HepG2 (cell line): Measurements from ENCODE around the gene EPHX1. TPM values are rescaled to one million over a fixed set of nuclear protein-coding genes. Genes with fewer than 3 reads are reported as not detected.

Experiments
- CSRNP1 ChIP-seq: sonication (generic); formaldehyde crosslinking; IDR thresholded peaks from 2 replicates; pipeline ENCODE4 v1.8.1; 2023; ENCODE audit warnings: mild to moderate bottlenecking, missing genetic modification reagents
- EP300 ChIP-seq, 3 experiments: sonication (generic) in 1 of 3; formaldehyde crosslinking in 1 of 3; IDR thresholded peaks; 2 replicates each; pipeline versions ENCODE4 v1.5.1 to v1.6.1; 2011 to 2020; ENCODE audit warnings: low read depth in 2 of 3, low read length in 2 of 3, borderline replicate concordance in 1 of 3, improper control_type of control experiment in 1 of 3, mild to moderate bottlenecking in 1 of 3, missing genetic modification reagents in 1 of 3, moderate library complexity in 1 of 3
- HNF1B ChIP-seq: sonication (generic); formaldehyde crosslinking; IDR thresholded peaks from 2 replicates; pipeline ENCODE4 v1.5.1; 2020; ENCODE audit warnings: mild to moderate bottlenecking, moderate library complexity, missing genetic modification reagents
- KAT8 ChIP-seq: IDR thresholded peaks from 2 replicates; pipeline ENCODE4 v1.6.1; 2016; ENCODE audit warnings: missing genetic modification reagents, missing compliant biosample characterization
- MTA3 ChIP-seq: sonication (generic); formaldehyde crosslinking; IDR thresholded peaks from 2 replicates; pipeline ENCODE4 v1.4.0; 2020; ENCODE audit warnings: missing genetic modification reagents
- MYC ChIP-seq: sonication (generic); formaldehyde crosslinking; IDR thresholded peaks from 2 replicates; pipeline ENCODE4 v1.9.0; 2021; ENCODE audit warnings: missing genetic modification reagents, borderline replicate concordance
- NR2F6 ChIP-seq, 2 experiments: IDR thresholded peaks; 2 replicates each; pipeline ENCODE4 v1.6.1; 2016; ENCODE audit warnings: antibody characterized with exemption in 1 of 2, mild to moderate bottlenecking in 1 of 2
- RNF2 ChIP-seq: fragments of 450-650 bp; conservative IDR thresholded peaks from 2 replicates; pipeline ENCODE4 v1.6.1; 2016; ENCODE audit warnings: low read depth
- TAF1 ChIP-seq: sonication (generic); formaldehyde crosslinking; IDR thresholded peaks from 2 replicates; pipeline ENCODE4 v1.4.0; 2020; ENCODE audit warnings: missing genetic modification reagents
- YEATS2 ChIP-seq: sonication (generic); formaldehyde crosslinking; IDR thresholded peaks from 2 replicates; pipeline ENCODE4 v1.4.0; 2020; ENCODE audit warnings: missing genetic modification reagents, borderline replicate concordance
- ZBTB20 ChIP-seq: sonication (generic); formaldehyde crosslinking; IDR thresholded peaks from 2 replicates; pipeline ENCODE4 v1.8.1; 2023; ENCODE audit warnings: missing genetic modification reagents, low read depth, mild to moderate bottlenecking, borderline replicate concordance
- ZFP41 ChIP-seq: sonication (generic); formaldehyde crosslinking; IDR thresholded peaks from 2 replicates; pipeline ENCODE4 v1.4.0; 2020; ENCODE audit warnings: mild to moderate bottlenecking, missing genetic modification reagents, borderline replicate concordance
- ZNF264 ChIP-seq: sonication (generic); formaldehyde crosslinking; IDR thresholded peaks from 2 replicates; pipeline ENCODE4 v1.4.0; 2020; ENCODE audit warnings: missing genetic modification reagents
- ZNF691 ChIP-seq: sonication (generic); formaldehyde crosslinking; IDR thresholded peaks from 2 replicates; pipeline ENCODE4 v1.4.0; 2020; ENCODE audit warnings: missing genetic modification reagents, low read depth, mild to moderate bottlenecking, borderline replicate concordance
- ZNF713 ChIP-seq: sonication (generic); formaldehyde crosslinking; IDR thresholded peaks from 2 replicates; pipeline ENCODE4 v1.4.0; 2020; ENCODE audit warnings: mild to moderate bottlenecking, missing genetic modification reagents
- ZNF776 ChIP-seq: sonication (generic); formaldehyde crosslinking; IDR thresholded peaks from 2 replicates; pipeline ENCODE4 v1.4.0; 2020; ENCODE audit warnings: mild to moderate bottlenecking, missing genetic modification reagents
- polyA plus RNA-seq, 8 experiments: library from polyadenylated mRNA; depleted of rRNA in 3 of 8; stranded (reverse) in 7 of 8; unstranded in 1 of 8; fragments of >200 nt; fragmentation: Illumina TruSeq in 4 of 8; extraction: Trizol in 4 of 8; gene quantifications; 2 replicates each; pipeline versions ENCODE4 v1.2.1 to v1.2.3, GENCODE V29; 2011 to 2016; ENCODE audit warnings: low read depth in 4 of 8, missing spikeins in 1 of 8, mixed read lengths in 1 of 8; ENCODE audit not compliant: insufficient read depth in 1 of 8
- total RNA-seq, 5 experiments: library from RNA; depleted of rRNA; stranded (reverse); fragments of >200 nt; fragmentation: Illumina TruSeq; extraction: Trizol; gene quantifications; 2 replicates each; pipeline ENCODE4 v1.2.3, GENCODE V29; 2016; ENCODE audit warnings: low read depth in 1 of 5
- TF ChIP-seq, protein P1 (sequence below): sonication (generic); formaldehyde crosslinking; IDR thresholded peaks from 2 replicates; pipeline ENCODE4 v1.4.0; 2020; ENCODE audit warnings: missing genetic modification reagents
- TF ChIP-seq, protein P2 (sequence below): sonication (generic); formaldehyde crosslinking; IDR thresholded peaks from 2 replicates; pipeline ENCODE4 v1.5.0; 2020; ENCODE audit warnings: missing genetic modification reagents, mild to moderate bottlenecking, borderline replicate concordance
- TF ChIP-seq, protein P3 (sequence below): sonication (generic); formaldehyde crosslinking; IDR thresholded peaks from 2 replicates; pipeline ENCODE4 v1.5.1; 2020; ENCODE audit warnings: missing genetic modification reagents, mild to moderate bottlenecking, borderline replicate concordance

The EPHX1 gene
- total and polyA plus RNA-seq, 2 of the 13 experiments (the other 11 are each of a cell fraction or from before 2014, with no cell fraction given): 27.7 to 36.5 TPM

DNA sequence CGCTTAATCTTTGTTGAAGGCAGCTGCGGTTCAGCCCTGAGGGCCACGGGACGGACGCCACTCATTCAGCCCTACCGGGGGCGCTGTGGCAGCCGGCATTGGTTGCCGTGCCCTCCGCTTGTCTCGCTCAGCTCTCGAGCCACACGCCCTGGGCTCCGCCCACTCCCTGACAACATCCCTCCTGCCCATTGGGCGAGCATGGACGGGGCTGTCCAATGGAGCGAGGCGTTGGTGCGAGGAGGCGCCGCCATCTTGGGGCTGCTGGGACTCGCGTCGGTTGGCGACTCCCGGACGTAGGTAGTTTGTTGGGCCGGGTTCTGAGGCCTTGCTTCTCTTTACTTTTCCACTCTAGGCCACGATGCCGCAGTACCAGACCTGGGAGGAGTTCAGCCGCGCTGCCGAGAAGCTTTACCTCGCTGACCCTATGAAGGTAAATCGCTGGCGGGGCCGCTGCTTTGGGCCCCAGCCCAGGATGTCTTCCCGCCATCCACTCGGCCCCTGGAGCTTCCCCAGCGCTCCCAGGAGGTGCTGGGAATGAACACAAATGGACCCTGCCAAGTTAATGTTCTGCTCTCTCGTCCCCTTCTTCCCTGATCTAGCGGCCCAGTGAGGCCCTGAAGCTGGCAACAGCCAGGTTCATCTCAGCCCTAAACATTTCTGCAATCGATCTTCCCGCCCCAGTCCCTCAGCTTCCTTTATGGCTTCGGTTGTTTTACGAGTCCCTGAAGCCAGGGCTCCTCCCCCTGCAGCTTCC is 32.2 kb upstream of the EPHX1 start, which contains the start of gene SRP9 (continued):
- TF ChIP-seq, protein P1, sequence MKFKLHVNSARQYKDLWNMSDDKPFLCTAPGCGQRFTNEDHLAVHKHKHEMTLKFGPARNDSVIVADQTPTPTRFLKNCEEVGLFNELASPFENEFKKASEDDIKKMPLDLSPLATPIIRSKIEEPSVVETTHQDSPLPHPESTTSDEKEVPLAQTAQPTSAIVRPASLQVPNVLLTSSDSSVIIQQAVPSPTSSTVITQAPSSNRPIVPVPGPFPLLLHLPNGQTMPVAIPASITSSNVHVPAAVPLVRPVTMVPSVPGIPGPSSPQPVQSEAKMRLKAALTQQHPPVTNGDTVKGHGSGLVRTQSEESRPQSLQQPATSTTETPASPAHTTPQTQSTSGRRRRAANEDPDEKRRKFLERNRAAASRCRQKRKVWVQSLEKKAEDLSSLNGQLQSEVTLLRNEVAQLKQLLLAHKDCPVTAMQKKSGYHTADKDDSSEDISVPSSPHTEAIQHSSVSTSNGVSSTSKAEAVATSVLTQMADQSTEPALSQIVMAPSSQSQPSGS (CRISPR knock-in tag): peak; percentile 64
- TF ChIP-seq ZNF264 (CRISPR knock-in tag) (0 out of 2 replicates have a peak, but pooled peaks have one; percentile 23), ZNF713 (CRISPR knock-in tag) (no peak), CSRNP1 (peak; percentile 64; the same call in 1 of the 2 replicates), EP300 (IDR thresholded peaks at IDR 0.05; ENCODE audit: low read depth in 2 of 2, low read length in 2 of 2) (peak in 1 of 2 experiments; percentile 14; a peak in 1 of 4 replicates), EP300 (CRISPR knock-in tag; IDR thresholded peaks at IDR 0.05; ENCODE audit: borderline replicate concordance) (peak; percentile 36; the same call in 1 of the 2 replicates), ZNF691 (CRISPR knock-in tag) (peak; percentile 92; the same call in 1 of the 2 replicates), MYC (peak; percentile 84), TAF1 (CRISPR knock-in tag) (peak; percentile 64), NR2F6 (IDR thresholded peaks at IDR 0.05) (no peak), NR2F6 (CRISPR knock-in tag; IDR thresholded peaks at IDR 0.05) (peak; percentile 60; the same call in 1 of the 2 replicates), ZBTB20 (CRISPR knock-in tag) (peak; percentile 41; the same call in 1 of the 2 replicates), RNF2 (peak; percentile 76), ZNF776 (CRISPR knock-in tag) (no peak), HNF1B (CRISPR knock-in tag) (peak; percentile 84), YEATS2 (CRISPR knock-in tag) (peak; percentile 89; the same call in 1 of the 2 replicates), ZFP41 (CRISPR knock-in tag) (no peak), KAT8 (CRISPR knock-in tag) (peak; percentile 92), MTA3 (CRISPR knock-in tag) (no peak)
- TF ChIP-seq, protein P2, sequence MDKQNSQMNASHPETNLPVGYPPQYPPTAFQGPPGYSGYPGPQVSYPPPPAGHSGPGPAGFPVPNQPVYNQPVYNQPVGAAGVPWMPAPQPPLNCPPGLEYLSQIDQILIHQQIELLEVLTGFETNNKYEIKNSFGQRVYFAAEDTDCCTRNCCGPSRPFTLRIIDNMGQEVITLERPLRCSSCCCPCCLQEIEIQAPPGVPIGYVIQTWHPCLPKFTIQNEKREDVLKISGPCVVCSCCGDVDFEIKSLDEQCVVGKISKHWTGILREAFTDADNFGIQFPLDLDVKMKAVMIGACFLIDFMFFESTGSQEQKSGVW: no peak
- TF ChIP-seq, protein P3, sequence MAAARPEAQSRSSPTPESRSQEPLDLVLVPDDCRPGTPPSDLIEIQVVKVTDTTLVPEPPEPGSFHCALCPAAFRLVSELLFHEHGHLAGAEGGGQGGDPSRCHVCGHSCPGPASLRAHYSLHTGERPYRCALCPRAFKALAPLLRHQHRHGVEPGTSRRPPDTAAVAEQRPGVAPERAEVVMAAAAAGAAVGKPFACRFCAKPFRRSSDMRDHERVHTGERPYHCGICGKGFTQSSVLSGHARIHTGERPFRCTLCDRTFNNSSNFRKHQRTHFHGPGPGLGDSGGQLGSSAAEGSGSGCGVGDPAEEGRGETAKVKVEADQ (CRISPR knock-in tag): peak; percentile 83
